Coronary artery (tissue), 2 donors: ENCODE measurements around the gene DHX38.
"Not testable (repeated sequence)": the region's sequence is repeated elsewhere in the genome, so short reads cannot be mapped to it uniquely, and the experiment has no call there.

Source experiments
- DNase-seq: peaks from one replicate; pipeline ENCODE4 v3.0.0-alpha.2; 2017; ENCODE audit warnings: low spot score
- H3K27ac ChIP-seq, 2 donors: fragments of 200-600 bp; sonication (generic); one replicate each; pipeline ENCODE4 v1.5.1; 2016 to 2019
- H3K4me3 ChIP-seq: fragments of 200-600 bp; sonication (generic); 2 replicates; pipeline ENCODE4 v1.5.1; 2016; ENCODE audit warnings: mild to moderate bottlenecking, moderate library complexity
- CTCF ChIP-seq: fragments of 200-600 bp; sonication (generic); IDR thresholded peaks from one replicate; pipeline ENCODE4 v1.5.1; 2019; ENCODE audit warnings: antibody characterized with exemption

DHX38 gene

GRCh38 chr16:72055911-72056310, 37.7 kb upstream of the DHX38 start:
- no peak overlapping the region for H3K27ac ChIP-seq
- no peak for DNase-seq
- H3K4me3 ChIP-seq = no peak overlapping the region
- TF ChIP-seq CTCF = no peak

DNA sequence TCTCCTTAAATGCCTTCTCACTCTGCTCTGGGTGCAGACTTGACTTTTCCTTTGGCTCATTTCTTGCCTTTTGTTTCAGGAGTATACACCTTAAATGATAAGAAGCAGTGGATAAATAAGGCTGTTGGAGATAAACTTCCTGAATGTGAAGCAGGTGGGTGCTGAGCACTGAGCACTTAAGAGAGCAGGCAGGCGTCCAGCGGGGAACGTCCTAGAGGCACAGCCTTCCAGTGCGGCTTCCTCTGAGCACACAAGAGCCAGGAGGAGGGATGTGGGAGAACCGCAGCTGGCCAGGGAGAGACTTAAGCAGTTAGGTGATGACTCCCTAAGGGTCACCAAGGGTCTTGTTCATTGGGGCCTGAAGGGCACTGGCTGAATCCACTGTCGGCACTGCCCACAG, 36.3 kb upstream of the DHX38 start:
- not testable (repeated sequence) for H3K27ac ChIP-seq, H3K4me3 ChIP-seq, DNase-seq

DNA sequence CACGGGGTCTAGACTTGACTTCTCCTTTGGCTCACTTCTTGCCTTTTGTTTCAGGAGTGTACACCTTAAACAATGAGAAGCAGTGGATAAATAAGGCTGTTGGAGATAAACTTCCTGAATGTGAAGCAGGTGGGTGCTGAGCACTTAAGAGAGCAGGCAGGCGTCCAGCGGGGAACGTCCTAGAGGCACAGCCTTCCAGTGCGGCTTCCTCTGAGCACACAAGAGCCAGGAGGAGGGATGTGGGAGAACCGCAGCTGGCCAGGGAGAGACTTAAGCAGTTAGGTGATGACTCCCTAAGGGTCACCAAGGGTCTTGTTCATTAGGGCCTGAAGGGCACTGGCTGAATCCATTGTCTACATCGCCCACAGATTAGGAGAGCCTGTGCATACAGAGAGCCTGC, 34.6 kb upstream of the DHX38 start:
- not testable (repeated sequence) for DNase-seq, H3K27ac ChIP-seq, H3K4me3 ChIP-seq

DNA sequence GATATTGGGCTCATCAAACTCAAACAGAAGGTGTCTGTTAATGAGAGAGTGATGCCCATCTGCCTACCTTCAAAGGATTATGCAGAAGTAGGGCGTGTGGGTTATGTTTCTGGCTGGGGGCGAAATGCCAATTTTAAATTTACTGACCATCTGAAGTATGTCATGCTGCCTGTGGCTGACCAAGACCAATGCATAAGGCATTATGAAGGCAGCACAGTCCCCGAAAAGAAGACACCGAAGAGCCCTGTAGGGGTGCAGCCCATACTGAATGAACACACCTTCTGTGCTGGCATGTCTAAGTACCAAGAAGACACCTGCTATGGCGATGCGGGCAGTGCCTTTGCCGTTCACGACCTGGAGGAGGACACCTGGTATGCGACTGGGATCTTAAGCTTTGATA, 33.2 kb upstream of the DHX38 start:
- H3K27ac ChIP-seq = no peak overlapping the region
- no peak overlapping the region for H3K4me3 ChIP-seq

GRCh38 chr16:72061564-72061963, 32.1 kb upstream of the DHX38 start:
- no peak for TF ChIP-seq CTCF
- no peak for DNase-seq
- H3K4me3 ChIP-seq = no peak overlapping the region
- H3K27ac ChIP-seq = no peak overlapping the region

More for the DNA sequence above, 33.2 kb upstream of the DHX38 start:
- no peak for TF ChIP-seq CTCF
- DNase-seq = no peak

DNA sequence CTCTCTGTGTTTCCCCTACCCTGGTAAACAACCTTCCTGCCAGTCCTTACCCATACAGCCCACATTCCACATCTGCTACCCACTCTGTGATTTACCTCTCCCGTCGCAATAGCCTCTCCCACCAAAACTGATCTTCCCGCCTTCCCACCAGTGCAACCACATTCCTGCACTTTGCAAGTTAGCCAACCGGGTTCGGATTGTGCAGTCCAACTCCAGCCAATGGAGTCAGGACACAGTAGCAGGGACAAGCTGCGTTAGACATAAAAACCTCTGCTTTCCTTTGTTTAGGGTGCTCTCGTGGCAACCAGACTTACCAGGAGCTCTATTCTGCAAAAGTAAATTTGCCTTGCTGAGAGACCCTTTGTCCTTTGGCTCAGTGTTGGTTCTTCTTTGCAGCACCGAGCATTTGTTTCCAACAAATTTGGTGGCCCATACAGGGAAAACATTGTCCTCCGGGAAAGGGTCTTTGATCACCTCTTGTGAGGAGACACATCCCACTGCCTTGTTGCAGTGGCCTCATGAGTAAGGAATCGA, 29.2 kb upstream of the DHX38 start:
- H3K27ac ChIP-seq = no peak overlapping the region
- TF ChIP-seq CTCF = no peak
- no peak for DNase-seq

DNA sequence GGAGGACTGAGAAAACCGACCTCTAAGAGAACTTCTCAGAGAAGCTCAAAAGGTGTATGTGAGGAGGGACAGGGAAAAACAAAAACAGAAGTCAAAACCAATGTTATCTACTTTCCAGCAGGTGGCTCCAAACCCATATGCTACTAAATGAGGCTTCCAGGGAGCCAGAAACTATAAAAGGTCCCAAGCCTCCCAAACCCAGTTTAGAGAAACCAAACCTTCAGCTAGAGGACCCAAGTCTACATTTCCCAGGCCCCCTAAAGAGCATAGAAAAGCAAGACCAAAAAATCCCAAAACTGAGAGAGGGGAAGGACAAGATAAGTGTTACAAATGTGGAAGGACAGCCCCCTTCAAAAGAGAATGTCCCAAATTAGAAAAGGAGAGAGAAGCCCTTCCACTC, 26.9 kb upstream of the DHX38 start:
- H3K27ac ChIP-seq = no peak overlapping the region
- no peak for DNase-seq

More for the DNA sequence above, 29.2 kb upstream of the DHX38 start:
- H3K4me3 ChIP-seq = no peak overlapping the region

GRCh38 chr16:72068930-72069329, 24.7 kb upstream of the DHX38 start:
- no peak for DNase-seq
- H3K4me3 ChIP-seq = no peak overlapping the region
- no peak overlapping the region for H3K27ac ChIP-seq
- TF ChIP-seq CTCF = no peak

More for the DNA sequence above, 26.9 kb upstream of the DHX38 start:
- H3K4me3 ChIP-seq = no peak overlapping the region
- peak; percentile 25 for TF ChIP-seq CTCF
